DMS153 treated with DMSO at 0.1 percent for 48 hours (cell line): ENCODE data around the gene IFT52.
"Not testable (repeated sequence)": the region's sequence is repeated elsewhere in the genome, so short reads cannot be mapped to it uniquely, and the experiment has no call there.

Experiments used
- DNase-seq: peaks from one replicate; lab custom pipeline; 2025; ENCODE audit not compliant: unreplicated experiment; lab: John Stamatoyannopoulos, UW

The IFT52 gene

DNA sequence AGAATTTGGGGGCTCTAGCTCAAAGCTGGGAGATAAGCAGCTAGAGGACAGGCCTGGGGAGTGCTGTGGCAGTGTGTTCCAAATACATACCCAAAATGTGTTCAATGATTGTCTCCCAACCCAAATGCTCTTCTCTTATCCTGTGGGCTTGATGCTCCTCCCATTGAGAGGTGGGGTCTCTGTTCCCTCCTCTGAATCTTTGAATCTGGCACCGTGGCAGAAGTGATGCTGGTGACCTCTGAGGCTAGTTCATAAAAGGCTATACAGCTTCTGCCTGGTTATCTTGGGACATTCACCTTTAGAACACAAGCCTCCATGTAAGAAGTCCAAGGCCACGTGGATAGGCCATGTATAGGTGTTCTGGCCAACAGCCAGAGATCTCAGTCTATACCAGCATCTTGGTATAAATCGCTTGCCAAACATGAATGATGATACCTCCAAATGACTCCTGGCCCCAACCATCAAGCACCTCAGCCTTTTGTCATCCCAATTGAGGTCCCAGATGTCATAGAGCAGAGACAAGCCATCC, 60.3 kb downstream of the IFT52 start:
- no peak for DNase-seq

DNA sequence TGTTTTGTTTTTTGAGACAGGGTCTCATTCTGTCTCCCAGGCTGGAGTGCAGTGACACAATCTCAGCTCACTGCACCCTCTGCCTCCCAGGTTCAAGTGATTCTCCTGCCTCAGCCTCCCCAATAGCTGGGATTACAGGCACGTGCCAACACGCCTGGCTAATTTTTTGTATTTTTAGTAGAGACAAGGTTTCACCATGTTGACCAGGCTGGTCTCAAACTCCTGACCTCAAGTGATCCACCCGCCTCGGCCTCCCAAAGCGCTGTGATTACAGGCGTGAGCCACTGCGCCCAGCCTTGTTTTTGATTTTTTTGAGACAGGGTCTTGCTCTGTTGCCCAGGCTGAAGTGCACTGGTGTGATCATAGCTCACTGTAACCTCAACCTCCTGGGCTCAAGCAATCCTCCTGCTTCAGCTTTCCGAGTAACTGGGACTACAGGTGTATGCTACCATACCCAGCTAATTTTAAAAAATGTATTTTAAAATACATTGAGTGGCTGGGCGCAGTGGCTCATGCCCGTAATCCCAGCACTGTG, 61.0 kb downstream of the IFT52 start:
- not testable (repeated sequence) for DNase-seq

DNA sequence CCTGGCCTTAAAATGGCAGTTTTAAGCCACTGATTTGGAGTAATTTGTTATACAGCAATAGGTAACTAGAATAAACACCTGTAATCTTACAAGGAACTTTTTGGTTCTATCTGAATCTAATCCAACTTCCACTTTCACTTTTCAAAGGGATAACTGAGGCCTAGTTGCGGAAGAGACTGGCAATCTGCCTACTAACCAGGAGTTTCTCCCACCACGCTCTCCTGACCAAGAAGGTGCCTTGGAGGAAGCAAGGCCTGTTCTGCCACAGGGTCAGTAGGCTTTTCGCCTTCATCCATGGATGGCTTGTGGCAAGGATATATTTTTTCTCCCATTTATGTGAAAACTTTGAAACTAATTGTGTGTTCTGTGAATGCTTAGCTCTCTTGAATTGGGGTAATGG, 63.2 kb downstream of the IFT52 start:
- no peak for DNase-seq

DNA sequence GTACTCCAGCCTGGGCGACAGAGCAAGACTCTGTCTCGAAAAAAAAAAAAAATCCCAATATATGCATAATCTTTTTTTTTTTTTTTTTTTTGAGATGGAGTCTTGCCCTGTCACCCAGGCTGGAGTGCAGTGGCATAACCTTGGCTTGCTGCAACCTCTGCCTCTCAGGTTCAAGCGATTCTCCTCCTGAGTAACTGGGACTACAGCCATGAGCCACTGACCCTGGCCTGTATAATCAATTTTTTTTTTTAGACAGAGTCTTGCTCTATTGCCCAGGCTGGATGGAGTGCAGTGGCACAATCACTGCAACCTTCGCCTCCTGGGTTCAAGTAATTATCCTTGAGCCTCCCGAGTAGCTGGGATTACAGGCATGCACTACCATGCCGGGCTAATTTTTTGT, 64.4 kb downstream of the IFT52 start:
- not testable (repeated sequence) for DNase-seq

DNA sequence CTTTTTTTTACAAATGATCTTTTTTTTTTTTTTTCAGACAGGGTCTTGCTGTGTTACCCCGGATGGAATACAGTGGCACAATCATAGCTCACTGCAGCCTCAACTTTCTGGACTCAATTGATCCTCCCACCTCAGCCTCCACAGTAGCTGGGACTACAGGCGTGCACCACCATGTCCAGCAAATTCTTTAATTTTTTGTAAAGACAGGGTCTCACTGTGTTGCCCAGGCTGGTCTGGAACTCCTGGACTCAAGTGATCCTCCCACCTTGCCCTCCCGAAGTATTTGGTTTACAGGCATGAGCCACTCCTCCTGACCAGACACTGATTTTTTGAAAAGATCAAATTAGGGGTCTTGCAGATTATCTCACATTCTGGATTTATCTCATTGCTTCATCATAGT, 65.2 kb downstream of the IFT52 start:
- no peak for DNase-seq

- DNase-seq = no peak
Measured at GRCh38 chr20:43658069-43658722, 67.5 kb downstream of the IFT52 start.

DNA sequence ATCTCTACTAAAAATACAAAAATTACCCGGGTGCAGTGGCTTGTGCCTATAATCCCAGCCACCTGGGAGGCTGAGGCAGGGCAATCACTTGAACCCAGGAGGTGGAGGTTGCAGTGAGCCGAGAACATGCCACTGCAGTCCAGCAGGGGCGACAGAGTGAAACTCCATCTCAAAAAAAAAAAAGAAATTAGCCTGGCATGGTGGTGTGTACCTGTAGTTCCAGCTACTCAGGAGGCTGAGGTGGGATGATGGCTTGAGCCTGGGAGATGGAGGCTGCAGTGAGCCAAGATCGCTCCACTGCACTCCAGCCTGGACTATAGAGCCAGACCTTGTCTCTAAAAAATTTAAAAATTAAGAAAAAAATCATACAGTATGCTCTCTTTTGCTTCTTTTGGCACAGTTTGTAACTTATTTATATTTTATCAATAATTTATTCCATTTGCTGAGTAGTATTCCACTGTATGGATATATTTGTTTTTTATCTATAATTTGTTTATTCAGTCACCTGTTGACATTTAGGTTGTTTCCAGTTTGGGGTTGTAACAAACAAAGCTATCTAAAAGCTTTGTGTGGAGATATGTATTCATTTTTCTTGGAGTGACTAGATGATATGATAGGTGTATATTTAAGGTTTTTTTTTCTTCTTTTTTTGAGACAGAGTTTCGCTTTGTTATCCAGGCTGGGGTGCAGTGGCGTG, 68.1 kb downstream of the IFT52 start:
- DNase-seq = no peak

GRCh38 chr20:43662943-43663655, 72.4 kb downstream of the IFT52 start:
- no peak for DNase-seq

DNA sequence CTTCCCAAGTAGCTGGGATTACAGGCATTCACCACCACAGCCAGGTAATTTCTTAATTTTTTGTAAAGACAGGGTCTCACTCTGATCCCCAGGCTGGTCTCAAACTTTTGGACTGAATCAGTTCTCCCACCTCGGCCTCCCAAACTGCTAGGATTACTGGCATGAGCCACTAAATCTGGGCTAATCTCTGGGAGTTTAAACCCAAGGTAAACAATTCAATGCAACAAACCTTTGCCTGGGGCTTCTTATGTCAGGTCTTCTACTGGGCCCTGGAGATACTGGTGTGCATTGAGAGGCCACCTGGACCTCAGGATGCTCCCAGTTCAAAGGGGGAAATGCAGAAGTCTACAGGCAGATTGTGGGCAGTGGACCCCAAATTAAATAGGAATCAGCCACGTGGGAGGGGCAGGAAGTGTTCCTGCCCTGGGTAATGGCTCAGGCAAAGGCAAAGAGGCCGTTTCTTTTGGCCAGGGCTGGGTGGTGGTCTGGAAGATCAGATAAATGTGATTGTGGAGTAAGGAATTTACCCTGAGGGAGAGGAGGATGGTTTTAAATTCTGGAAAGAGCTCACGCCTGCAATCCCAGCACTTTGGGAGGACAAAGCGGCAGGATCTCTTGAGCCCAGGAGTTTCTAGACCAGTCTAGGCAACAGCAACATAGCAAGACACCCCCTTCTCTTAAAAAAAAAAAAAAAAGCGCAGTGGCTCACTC, 74.9 kb downstream of the IFT52 start:
- DNase-seq = no peak

DNA sequence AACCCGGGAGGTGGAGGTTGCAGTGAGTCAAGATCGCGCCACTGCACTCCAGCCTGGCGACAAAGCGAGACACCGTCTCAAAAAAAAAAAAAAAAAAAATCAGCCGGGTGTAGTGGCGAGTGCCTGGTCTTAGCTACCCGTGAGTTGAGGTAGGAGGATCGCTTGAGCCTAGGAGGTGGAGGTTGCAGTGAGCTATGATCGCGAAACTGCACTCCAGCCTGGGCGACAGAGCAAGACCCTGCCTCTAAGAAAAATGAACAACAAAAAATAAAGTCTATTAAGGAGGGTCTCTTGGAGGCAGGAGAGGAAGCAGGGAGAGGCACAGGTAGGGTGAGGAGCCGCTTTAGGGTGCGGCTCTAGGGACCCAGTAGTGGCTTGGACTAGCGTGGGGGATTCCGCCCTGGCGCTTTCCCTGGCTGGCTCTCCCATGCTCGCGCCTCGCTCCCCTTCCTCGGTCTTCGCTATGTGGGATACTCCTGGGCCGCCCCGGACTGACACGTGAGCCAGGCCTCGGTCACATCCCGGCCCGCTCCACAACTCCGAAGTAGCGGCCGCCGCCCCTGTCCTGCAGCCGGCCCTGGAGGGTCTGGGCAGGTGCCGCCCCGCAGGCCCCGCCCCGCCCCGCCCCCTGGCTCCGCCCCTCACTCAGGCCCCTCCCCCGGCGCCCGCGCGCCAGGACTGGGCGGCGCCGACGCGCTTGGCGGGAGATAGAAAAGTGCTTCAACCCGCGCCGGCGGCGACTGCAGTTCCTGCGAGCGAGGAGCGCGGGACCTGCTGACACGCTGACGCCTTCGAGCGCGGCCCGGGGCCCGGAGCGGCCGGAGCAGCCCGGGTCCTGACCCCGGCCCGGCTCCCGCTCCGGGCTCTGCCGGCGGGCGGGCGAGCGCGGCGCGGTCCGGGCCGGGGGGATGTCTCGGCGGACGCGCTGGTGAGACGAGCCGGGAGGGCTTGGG, 75.9 kb downstream of the IFT52 start, which contains the start of gene MYBL2:
TSS of gene MYBL2 (plus strand) at position 739 of the 953 bp plus-strand sequence. CDS start at position 909, 170 bp downstream.
- peak; percentile 19 for DNase-seq

DNA sequence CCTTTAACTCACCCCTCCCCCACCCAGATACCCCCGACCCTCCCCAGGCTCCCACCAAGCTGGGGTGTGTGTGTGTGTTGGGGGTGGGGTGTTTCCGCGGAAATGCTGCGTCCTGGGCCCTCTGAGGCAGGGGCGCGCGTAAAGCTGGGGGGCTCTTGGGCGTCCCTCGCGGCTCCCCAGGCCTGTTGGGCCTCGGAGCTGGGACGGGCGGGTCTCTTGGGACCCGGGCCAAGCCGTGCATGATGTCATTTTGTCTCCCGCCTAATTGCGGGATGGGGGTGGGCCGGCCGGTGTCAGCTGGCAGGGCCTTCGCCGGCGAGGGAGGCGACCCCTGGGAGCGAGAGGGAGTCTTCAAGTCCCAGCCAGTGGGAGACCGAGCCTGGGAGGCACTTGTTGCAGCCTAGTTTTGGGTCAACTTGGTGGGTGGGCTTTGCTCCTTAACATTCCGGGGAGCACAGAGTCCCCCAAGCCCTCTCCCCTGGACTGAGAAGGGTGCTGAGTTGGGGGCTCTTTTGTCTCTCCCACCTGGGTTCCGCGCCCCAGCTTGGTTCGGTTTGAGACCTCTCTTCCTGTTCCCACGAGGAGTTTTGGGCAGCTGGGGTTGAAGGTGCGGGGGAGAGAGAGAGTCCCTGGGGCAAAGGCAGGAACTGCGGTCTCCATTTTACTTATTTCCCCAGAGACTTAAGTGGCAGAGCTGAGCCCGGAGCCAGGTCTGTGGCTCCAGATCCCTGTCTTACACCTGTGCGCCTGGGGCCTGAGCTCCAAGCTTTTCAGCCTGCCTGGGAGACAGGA, 76.8 kb downstream of the IFT52 start:
- DNase-seq = no peak

GRCh38 chr20:43669332-43669731, 78.6 kb downstream of the IFT52 start:
- no peak for DNase-seq

- no peak for DNase-seq
Measured at GRCh38 chr20:43670423-43670822, 79.7 kb downstream of the IFT52 start.

DNA sequence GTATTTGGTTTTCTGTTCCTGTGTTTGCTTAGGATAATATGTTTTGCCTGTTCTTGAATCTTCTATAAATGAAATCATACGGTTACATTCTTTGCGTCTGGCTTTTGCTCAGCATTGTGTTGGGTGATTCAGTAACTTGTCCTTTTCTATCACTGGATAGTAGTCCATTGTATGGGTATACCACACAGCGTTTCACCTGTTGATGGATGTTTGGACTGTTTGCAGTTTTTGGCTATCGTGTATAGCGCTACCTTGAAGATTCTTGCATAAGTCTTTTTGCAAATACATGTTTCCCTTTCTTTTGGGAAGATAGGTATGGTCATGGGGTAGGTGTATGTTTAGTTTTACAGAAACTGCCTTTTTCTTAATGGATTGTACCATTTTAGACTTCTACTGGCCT, 85.6 kb downstream of the IFT52 start:
- DNase-seq = no peak

- no peak for DNase-seq
Measured at GRCh38 chr20:43680981-43681380, 90.2 kb downstream of the IFT52 start.

GRCh38 chr20:43681468-43681942, 90.8 kb downstream of the IFT52 start:
- no peak for DNase-seq

- no peak for DNase-seq
Measured at GRCh38 chr20:43681991-43682410, 91.3 kb downstream of the IFT52 start.

DNA sequence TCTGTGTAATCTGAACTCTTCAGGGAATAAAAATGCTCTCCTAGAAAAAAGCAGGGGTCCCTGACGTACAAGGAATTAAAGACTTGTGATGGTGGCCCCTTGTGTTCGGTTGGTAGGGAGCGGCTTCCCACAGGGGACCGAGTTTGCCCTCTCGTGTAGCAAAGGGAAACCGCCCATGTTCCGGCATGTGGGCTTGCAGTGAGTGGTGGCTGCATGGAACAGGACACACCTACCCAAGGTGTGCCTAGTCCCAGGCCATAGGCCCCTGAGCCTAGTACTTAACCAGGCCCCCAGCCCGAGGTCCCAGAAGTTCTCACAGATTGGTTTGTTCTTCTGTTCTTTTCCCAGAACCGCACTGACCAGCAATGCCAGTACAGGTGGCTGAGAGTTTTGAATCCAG, 91.7 kb downstream of the IFT52 start:
- no peak for DNase-seq

DNA sequence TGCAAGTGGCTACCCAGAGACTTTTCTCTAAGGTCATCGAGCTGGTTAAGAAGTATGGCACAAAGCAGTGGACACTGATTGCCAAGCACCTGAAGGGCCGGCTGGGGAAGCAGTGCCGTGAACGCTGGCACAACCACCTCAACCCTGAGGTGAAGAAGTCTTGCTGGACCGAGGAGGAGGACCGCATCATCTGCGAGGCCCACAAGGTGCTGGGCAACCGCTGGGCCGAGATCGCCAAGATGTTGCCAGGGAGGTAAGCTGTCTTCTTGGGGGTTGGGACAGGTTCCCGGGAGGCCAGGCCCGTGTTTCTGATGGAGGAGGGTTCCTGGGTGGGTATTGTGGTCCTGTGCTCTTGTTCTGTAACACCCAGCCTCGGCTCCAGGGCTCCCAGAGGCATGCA, 96.1 kb downstream of the IFT52 start:
- no peak for DNase-seq
